ENCODE results near the gene FBXL20. TPM values are rescaled to one million over a fixed set of nuclear protein-coding genes. Genes with fewer than 3 reads are reported as not detected.
A peak's percentile ranks its signal among the peaks of the same experiment; 100 is the strongest.
"Not testable (repeated sequence)": the region's sequence is repeated elsewhere in the genome, so short reads cannot be mapped to it uniquely, and the experiment has no call there.

Gene FBXL20
- total RNA-seq, 1 experiment from 2014 or later, result 8.8 TPM

GRCh38 chr17:39402890-39403605 is 1.6 kb upstream of the FBXL20 start:
- H3K4me3 ChIP-seq, result peak overlapping the region; percentile 97; the same call in 1 of the 2 replicates
- no peaks in the 10 kb centered on the region for H3K27me3 ChIP-seq
- no peak for DNase-seq
- no peaks in the 10 kb centered on the region for H3K9me3 ChIP-seq (replicated peaks)
- no peaks in the 10 kb centered on the region for H3K4me1 ChIP-seq
- H3K36me3 ChIP-seq, result peaks cover 8% of the 10 kb centered on the region; the same call in 1 of the 2 replicates
- no peak overlapping the region for H3K27ac ChIP-seq

GRCh38 chr17:39402244-39402889 is 941 bp upstream of the FBXL20 start:
- peak; percentile 93 to 96 for DNase-seq
- Histone ChIP-seq H3K27ac (no peak overlapping the region), H3K27me3 (no peaks in the 10 kb centered on the region)

GRCh38 chr17:39400547-39401411 is 647 bp downstream of the FBXL20 start:
- Histone ChIP-seq H3K4me1 (no peaks in the 10 kb centered on the region), H3K27ac (peak overlapping the region; percentile 14; the same call in 1 of the 2 replicates), H3K4me3 (peak overlapping the region; percentile 97), H3K36me3 (no peaks in the 10 kb centered on the region), H3K9me3 (replicated peaks) (no peaks in the 10 kb centered on the region), H3K27me3 (no peaks in the 10 kb centered on the region)
- DNase-seq, result peak in 1 of 2 experiments; percentile 6

More at GRCh38 chr17:39402244-39402889, 941 bp upstream of the FBXL20 start:
- H3K4me1 ChIP-seq, result no peaks in the 10 kb centered on the region
- peaks cover 4% of the 10 kb centered on the region; the same call in 1 of the 2 replicates for H3K36me3 ChIP-seq
- peak overlapping the region; percentile 97 for H3K4me3 ChIP-seq
- H3K9me3 ChIP-seq (replicated peaks), result no peaks in the 10 kb centered on the region

- Histone ChIP-seq H3K27ac (no peak overlapping the region), H3K9me3 (replicated peaks) (no peaks in the 10 kb centered on the region), H3K4me3 (no peak overlapping the region), H3K27me3 (no peaks in the 10 kb centered on the region), H3K36me3 (no peaks in the 10 kb centered on the region), H3K4me1 (no peaks in the 10 kb centered on the region)
- DNase-seq, result no peak
These were observed 1.6 kb downstream of the FBXL20 start for GRCh38 chr17:39399791-39400190.

GRCh38 chr17:39393736-39394135 is 7.7 kb downstream of the FBXL20 start:
- DNase-seq, result no peak
- no peaks in the 10 kb centered on the region for H3K36me3 ChIP-seq

GRCh38 chr17:39391448-39391847 is 10.0 kb downstream of the FBXL20 start:
- no peaks in the 10 kb centered on the region for H3K9me3 ChIP-seq (replicated peaks)
- DNase-seq, result no peak
- H3K36me3 ChIP-seq, result no peaks in the 10 kb centered on the region
- H3K27ac ChIP-seq, result no peak overlapping the region
- no peak overlapping the region for H3K4me3 ChIP-seq
- no peaks in the 10 kb centered on the region for H3K27me3 ChIP-seq
- H3K4me1 ChIP-seq, result no peaks in the 10 kb centered on the region; the same call in 1 of the 2 replicates

More at GRCh38 chr17:39393736-39394135, 7.7 kb downstream of the FBXL20 start:
- Histone ChIP-seq H3K4me3 (no peak overlapping the region), H3K27ac (no peak overlapping the region), H3K4me1 (no peaks in the 10 kb centered on the region; the same call in 1 of the 2 replicates), H3K9me3 (replicated peaks) (no peaks in the 10 kb centered on the region), H3K27me3 (no peaks in the 10 kb centered on the region)

GRCh38 chr17:39385040-39385439 is 16.4 kb downstream of the FBXL20 start:
- Histone ChIP-seq H3K27ac (no peak overlapping the region), H3K4me3 (no peak overlapping the region), H3K4me1 (no peaks in the 10 kb centered on the region), H3K27me3 (no peaks in the 10 kb centered on the region), H3K36me3 (no peaks in the 10 kb centered on the region), H3K9me3 (replicated peaks) (no peaks in the 10 kb centered on the region)
- no peak for DNase-seq

GRCh38 chr17:39380144-39380543 is 21.3 kb downstream of the FBXL20 start:
- Histone ChIP-seq H3K4me3 (no peak overlapping the region), H3K4me1 (peaks cover 7% of the 10 kb centered on the region; the same call in 1 of the 2 replicates), H3K9me3 (replicated peaks) (no peaks in the 10 kb centered on the region), H3K27ac (no peak overlapping the region), H3K27me3 (no peaks in the 10 kb centered on the region), H3K36me3 (no peaks in the 10 kb centered on the region)
- no peak for DNase-seq

- peaks cover 7% of the 10 kb centered on the region; the same call in 1 of the 2 replicates for H3K4me1 ChIP-seq
- no peak overlapping the region for H3K27ac ChIP-seq
- H3K27me3 ChIP-seq, result no peaks in the 10 kb centered on the region
- no peak overlapping the region for H3K4me3 ChIP-seq
- peak in 1 of 2 experiments; percentile 13 for DNase-seq
- no peaks in the 10 kb centered on the region for H3K9me3 ChIP-seq (replicated peaks)
- H3K36me3 ChIP-seq, result no peaks in the 10 kb centered on the region
These were observed 25.0 kb downstream of the FBXL20 start for GRCh38 chr17:39376434-39376833.

GRCh38 chr17:39367805-39368204 is 33.6 kb downstream of the FBXL20 start:
- not testable (repeated sequence) for H3K4me1 ChIP-seq; DNase-seq; H3K9me3 ChIP-seq (replicated peaks); H3K36me3 ChIP-seq; H3K27me3 ChIP-seq; H3K27ac ChIP-seq; H3K4me3 ChIP-seq

- DNase-seq, result no peak
- H3K27ac ChIP-seq, result no peak overlapping the region
- no peak overlapping the region for H3K4me3 ChIP-seq
- H3K27me3 ChIP-seq, result no peaks in the 10 kb centered on the region
- no peaks in the 10 kb centered on the region for H3K9me3 ChIP-seq (replicated peaks)
- H3K4me1 ChIP-seq, result no peaks in the 10 kb centered on the region
- no peaks in the 10 kb centered on the region for H3K36me3 ChIP-seq
These were observed 35.6 kb downstream of the FBXL20 start for GRCh38 chr17:39365872-39366271.

GRCh38 chr17:39365242-39365641 is 36.2 kb downstream of the FBXL20 start:
- no peak overlapping the region for H3K4me3 ChIP-seq

GRCh38 chr17:39364236-39365025 is 37.0 kb downstream of the FBXL20 start:
- Histone ChIP-seq H3K27ac (no peak overlapping the region), H3K4me3 (no peak overlapping the region)
- no peak for DNase-seq

More at GRCh38 chr17:39365242-39365641, 36.2 kb downstream of the FBXL20 start:
- no peak for DNase-seq
- Histone ChIP-seq H3K27ac (no peak overlapping the region), H3K9me3 (replicated peaks) (no peaks in the 10 kb centered on the region), H3K27me3 (no peaks in the 10 kb centered on the region), H3K36me3 (no peaks in the 10 kb centered on the region), H3K4me1 (no peaks in the 10 kb centered on the region)

GRCh38 chr17:39361064-39361463 is 40.4 kb downstream of the FBXL20 start:
- no peak for DNase-seq
- Histone ChIP-seq H3K36me3 (no peaks in the 10 kb centered on the region), H3K4me1 (no peaks in the 10 kb centered on the region), H3K9me3 (replicated peaks) (no peaks in the 10 kb centered on the region), H3K4me3 (no peak overlapping the region), H3K27ac (no peak overlapping the region), H3K27me3 (no peaks in the 10 kb centered on the region)

More at GRCh38 chr17:39364236-39365025, 37.0 kb downstream of the FBXL20 start:
- no peaks in the 10 kb centered on the region for H3K27me3 ChIP-seq
- no peaks in the 10 kb centered on the region for H3K36me3 ChIP-seq
- no peaks in the 10 kb centered on the region for H3K4me1 ChIP-seq
- H3K9me3 ChIP-seq (replicated peaks), result no peaks in the 10 kb centered on the region
